ENCODE results near the gene UBXN7. TPM values are rescaled to one million over a fixed set of nuclear protein-coding genes. Genes with fewer than 3 reads are reported as not detected.

The UBXN7 gene
- total RNA-seq, 2 donors from 2014 or later = 21.1 to 22.2 TPM

DNA sequence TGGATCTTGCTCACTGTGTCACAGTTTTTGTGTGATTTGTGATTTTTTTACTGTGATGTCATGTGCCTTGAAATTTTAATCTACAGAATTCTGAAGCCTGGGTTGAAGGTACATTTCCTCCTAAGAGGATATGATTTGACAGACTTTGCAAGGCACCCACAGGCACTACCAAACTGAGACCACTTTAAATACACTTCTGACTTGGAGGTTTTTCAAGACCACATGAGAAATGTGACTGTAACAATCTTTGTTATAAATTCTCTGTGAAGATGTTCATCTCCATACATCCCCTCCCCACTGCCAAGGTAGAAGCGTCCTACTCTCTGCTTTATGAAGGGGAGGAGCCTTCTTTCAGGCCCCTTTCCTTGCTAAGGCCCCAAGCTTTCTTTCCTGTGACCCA is 22.8 kb downstream of the UBXN7 start:
- Histone ChIP-seq H3K4me3 (no peak overlapping the region), H3K27ac (no peak overlapping the region), H3K27me3 (replicated peaks; ENCODE audit: insufficient read depth) (no peaks in the 10 kb centered on the region), H3K4me1 (ENCODE audit: control insufficient read depth in 1 of 2, low read depth in 2 of 2) (peaks cover 8 to 10% of the 10 kb centered on the region in 2 donors), H3K36me3 (peaks cover 6% of the 10 kb centered on the region), H3K9me3 (no peaks in the 10 kb centered on the region)
- TF ChIP-seq, protein P1, sequence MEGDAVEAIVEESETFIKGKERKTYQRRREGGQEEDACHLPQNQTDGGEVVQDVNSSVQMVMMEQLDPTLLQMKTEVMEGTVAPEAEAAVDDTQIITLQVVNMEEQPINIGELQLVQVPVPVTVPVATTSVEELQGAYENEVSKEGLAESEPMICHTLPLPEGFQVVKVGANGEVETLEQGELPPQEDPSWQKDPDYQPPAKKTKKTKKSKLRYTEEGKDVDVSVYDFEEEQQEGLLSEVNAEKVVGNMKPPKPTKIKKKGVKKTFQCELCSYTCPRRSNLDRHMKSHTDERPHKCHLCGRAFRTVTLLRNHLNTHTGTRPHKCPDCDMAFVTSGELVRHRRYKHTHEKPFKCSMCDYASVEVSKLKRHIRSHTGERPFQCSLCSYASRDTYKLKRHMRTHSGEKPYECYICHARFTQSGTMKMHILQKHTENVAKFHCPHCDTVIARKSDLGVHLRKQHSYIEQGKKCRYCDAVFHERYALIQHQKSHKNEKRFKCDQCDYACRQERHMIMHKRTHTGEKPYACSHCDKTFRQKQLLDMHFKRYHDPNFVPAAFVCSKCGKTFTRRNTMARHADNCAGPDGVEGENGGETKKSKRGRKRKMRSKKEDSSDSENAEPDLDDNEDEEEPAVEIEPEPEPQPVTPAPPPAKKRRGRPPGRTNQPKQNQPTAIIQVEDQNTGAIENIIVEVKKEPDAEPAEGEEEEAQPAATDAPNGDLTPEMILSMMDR (IDR thresholded peaks at IDR 0.05) = no peak
- ATAC-seq (ENCODE audit: insufficient number of reproducible peaks, low FRiP score, low read depth) (no peak), DNase-seq (ENCODE audit: low spot score) (no peak)

DNA sequence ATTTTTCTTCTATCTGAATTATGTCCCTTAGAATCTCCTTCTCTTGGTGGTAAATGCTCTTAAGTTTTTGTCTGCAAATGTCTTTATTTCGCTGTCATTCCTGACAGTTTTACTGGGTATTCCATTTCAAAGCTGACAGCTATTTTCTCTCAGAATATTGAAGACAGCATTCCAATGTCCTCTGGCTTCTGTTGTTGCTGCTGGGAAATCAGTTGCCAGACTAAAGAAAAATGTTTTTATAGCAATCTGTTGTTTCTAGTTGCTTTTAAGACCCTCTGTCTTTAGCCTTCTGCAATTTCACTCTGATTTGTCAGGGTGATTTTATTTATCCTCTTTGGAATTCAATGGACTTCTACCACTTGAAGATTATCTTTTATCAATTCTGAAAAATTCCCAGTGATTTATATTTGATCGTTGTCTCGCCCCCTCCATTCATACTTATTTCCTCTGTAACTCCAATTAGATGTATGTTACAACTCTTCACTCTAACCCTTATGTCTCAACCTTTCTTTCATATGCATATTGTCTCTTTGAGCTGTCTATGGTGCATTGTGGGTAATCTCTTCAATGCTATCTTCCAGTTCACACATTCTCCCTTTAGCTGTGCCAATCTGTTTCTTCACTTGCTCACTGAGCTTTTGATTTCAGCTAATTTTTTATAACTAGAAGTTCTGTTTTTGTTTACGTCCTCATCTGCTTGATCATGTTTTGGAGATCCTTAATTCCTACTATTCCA is 23.5 kb downstream of the UBXN7 start:
- TF ChIP-seq, protein P1 (IDR thresholded peaks at IDR 0.05) = no peak
- no peak for DNase-seq (ENCODE audit: low spot score)
- H3K9me3 ChIP-seq = no peaks in the 10 kb centered on the region
- H3K4me3 ChIP-seq = no peak overlapping the region
- H3K27ac ChIP-seq = no peak overlapping the region
- peaks cover 6% of the 10 kb centered on the region for H3K36me3 ChIP-seq
- H3K4me1 ChIP-seq (ENCODE audit: control insufficient read depth in 1 of 2, low read depth in 2 of 2) = peaks cover 8 to 10% of the 10 kb centered on the region in 2 donors
- H3K27me3 ChIP-seq (replicated peaks; ENCODE audit: insufficient read depth) = no peaks in the 10 kb centered on the region
- ATAC-seq (ENCODE audit: insufficient number of reproducible peaks, low FRiP score, low read depth) = no peak

DNA sequence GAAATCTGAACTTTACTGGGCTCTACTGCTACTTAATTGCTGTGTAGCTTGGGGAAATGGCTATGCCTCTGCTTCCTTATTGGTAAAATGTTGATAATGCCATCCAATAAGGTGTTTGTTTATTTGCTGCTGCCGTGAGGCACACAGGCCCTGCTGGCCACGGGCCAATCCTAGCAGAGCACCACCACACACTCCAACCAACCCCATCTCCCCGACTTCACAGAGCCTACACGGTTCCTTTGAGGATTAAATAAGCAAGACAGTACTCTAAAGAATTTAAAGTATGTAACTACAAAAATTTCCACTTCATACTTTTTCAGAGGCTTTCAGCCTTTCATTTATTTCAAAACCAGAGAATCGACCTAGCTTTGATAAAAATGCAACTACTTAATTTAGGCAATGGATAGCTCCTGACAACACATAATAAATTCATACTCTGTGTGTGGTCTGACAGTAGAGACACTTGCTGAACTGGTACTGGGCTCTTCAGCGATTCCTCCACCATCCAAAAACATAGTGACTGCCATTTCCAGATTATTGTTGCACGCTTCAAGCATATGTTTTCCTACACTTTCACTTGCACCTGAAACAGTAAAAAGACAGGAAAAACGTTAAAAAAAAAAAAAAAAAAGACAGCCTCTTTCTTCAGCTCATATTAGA is 25.3 kb downstream of the UBXN7 start:
- peaks cover 6% of the 10 kb centered on the region for H3K36me3 ChIP-seq
- H3K9me3 ChIP-seq = no peaks in the 10 kb centered on the region
- H3K27ac ChIP-seq = no peak overlapping the region
- no peaks in the 10 kb centered on the region for H3K27me3 ChIP-seq (replicated peaks; ENCODE audit: insufficient read depth)
- no peak for DNase-seq (ENCODE audit: low spot score)
- TF ChIP-seq, protein P1 (IDR thresholded peaks at IDR 0.05) = no peak
- H3K4me3 ChIP-seq = no peak overlapping the region
- peaks cover 8 to 10% of the 10 kb centered on the region in 2 donors for H3K4me1 ChIP-seq (ENCODE audit: control insufficient read depth in 1 of 2, low read depth in 2 of 2)
- no peak for ATAC-seq (ENCODE audit: insufficient number of reproducible peaks, low FRiP score, low read depth)

DNA sequence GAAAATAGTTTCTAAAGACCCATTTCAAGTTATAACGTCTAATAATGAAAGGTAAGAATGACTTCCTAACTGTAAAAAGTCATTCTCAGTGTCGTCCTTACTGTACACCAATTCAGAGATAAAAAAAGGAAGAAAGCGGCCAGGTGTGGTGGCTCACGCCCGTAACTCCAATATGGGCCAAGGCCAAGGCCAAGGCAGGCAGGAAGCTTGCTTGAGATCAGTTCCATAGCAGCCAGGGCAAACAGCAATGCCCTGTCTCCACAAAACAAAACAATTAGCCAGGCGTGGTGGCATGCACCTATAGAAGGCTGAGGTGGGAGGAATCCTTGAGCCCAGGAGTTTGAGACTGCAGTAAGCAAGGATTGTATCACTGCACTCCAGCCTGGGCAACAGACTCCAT is 31.9 kb downstream of the UBXN7 start:
- ATAC-seq (ENCODE audit: insufficient number of reproducible peaks, low FRiP score, low read depth) (no peak), DNase-seq (ENCODE audit: low spot score) (no peak)
- Histone ChIP-seq H3K9me3 (no peaks in the 10 kb centered on the region), H3K27ac (no peak overlapping the region), H3K4me1 (ENCODE audit: control insufficient read depth in 1 of 2, low read depth in 2 of 2) (no peaks in the 10 kb centered on the region), H3K27me3 (replicated peaks; ENCODE audit: insufficient read depth) (no peaks in the 10 kb centered on the region), H3K4me3 (no peak overlapping the region), H3K36me3 (peaks cover 28% of the 10 kb centered on the region)
- TF ChIP-seq, protein P1 (IDR thresholded peaks at IDR 0.05) = no peak

DNA sequence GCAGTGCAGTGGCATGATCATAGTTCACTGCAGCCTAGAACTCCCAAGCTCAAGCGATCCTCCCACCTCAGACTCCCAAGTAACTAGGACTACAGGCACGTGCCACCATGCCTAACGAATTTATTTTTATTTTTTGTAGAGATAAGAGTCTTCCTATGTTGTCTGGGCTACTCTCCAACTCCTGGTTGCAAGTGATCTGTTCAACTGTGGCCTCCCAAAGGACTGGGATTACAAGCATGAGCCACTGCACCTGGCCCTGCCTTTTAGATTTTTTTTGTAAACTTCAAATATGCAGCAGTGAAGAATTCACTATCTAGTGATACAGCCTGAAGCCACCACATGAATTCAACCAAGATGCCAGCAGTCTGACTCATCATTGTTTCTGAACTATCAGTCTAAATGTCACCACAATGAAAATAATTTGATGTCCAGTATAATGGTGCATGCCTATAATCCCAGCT is 32.7 kb downstream of the UBXN7 start:
- H3K36me3 ChIP-seq = peaks cover 28% of the 10 kb centered on the region
- H3K27ac ChIP-seq = no peak overlapping the region
- ATAC-seq (ENCODE audit: insufficient number of reproducible peaks, low FRiP score, low read depth) (no peak), DNase-seq (ENCODE audit: low spot score) (no peak)
- H3K9me3 ChIP-seq = no peaks in the 10 kb centered on the region
- TF ChIP-seq, protein P1 (IDR thresholded peaks at IDR 0.05) = no peak
- H3K4me3 ChIP-seq = no peak overlapping the region
- H3K4me1 ChIP-seq (ENCODE audit: control insufficient read depth in 1 of 2, low read depth in 2 of 2) = no peaks in the 10 kb centered on the region
- no peaks in the 10 kb centered on the region for H3K27me3 ChIP-seq (replicated peaks; ENCODE audit: insufficient read depth)

Measured in thoracic aorta (tissue), 2 donors.